DMS114 treated with DMSO at 0.1 percent for 48 hours (cell line): ENCODE data around the gene TAPT1.

ENCODE experiments used
- DNase-seq: peaks from one replicate; lab custom pipeline; 2025; ENCODE audit not compliant: unreplicated experiment; lab: John Stamatoyannopoulos, UW

TAPT1 gene

DNA sequence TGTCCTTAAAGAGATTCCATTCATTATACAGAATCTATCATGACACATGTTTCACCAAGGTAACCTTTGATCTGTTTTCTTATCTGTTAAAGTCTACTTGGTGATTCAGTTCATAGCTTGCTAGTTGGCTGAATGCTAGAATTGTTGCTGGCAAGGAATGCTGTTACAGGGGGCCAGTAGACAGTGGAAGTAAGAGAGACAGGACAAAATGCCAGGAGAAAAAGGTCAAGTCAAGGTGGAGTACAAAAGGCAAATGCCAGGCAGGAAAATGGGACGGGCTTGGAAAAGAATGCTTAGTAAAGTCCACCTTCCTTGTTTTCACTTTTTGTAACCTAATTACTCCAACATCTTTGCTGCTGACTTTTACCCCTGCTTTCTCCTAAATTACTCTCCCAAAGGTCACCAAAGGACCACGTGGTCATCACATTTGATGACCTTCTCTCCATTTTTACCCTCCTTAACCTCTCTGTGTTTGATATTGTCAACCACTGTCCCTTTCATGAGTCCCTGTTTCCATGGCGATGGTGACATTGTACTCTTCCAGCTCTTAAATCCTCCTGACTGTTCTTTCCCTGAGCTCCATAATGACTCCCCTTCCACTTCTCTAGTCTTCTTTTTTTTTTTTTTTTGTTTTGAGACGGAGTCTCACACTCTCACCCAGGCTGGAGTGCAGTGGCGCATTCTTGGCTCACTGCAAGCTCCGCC lies 24.5 kb upstream of the TAPT1 start:
- DNase-seq, result no peak

DNA sequence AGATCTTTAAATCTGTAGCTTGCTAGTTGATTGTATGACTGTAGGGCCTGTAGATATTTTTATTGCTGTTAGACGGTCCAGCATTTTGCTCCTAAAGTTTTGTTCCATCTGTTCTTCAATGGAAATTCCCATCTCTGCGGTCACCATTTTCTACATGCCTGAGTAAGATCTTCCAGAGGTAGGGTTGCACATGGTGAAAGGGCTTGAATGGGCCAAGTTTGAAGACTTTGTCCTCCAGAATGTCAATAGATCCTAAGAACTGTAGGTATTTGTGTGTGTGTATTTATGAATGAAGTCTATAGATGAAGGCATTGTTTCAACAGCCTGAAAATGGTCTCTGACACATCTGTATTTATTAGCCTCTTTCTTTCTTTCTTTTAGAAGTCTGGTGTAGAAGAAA lies 22.3 kb upstream of the TAPT1 start:
- no peak for DNase-seq

DNA sequence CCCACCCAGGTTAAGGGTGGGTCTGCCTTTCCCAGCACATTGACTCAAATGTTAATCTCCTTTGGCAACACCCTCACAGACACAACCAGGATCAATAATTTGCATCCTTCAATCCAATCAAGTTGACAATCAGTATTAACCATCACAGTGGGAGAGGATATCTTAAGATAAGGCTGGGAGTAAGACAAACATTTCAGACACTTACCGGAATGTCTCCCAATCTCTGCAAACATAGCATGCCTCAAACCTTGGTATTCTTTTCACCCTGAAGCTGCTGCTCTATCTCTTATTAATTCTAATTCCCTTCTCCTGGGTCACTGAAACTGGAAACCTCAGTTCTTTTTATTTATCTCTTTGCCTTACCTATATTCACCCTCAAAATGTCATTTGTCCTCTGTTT lies 19.0 kb upstream of the TAPT1 start:
- DNase-seq, result no peak

DNA sequence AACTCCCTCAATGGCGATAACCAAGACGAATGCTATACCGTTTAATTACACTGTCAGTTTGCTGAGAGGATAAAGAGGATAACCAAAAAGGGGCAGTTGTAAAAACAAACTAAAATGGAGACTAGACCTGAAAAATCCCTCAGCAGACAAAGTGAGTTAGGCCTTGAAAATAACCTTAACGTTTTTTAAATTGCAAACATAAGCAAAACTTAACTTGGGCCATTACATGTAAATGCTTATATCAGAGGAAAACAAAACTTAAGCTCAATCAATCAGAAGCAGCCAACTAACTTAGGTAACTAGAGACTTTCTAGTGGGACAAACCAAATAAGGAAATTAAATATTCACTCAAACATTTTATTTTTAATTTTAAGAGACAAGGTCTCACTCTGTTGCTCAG lies 17.0 kb upstream of the TAPT1 start:
- DNase-seq, result no peak

DNA sequence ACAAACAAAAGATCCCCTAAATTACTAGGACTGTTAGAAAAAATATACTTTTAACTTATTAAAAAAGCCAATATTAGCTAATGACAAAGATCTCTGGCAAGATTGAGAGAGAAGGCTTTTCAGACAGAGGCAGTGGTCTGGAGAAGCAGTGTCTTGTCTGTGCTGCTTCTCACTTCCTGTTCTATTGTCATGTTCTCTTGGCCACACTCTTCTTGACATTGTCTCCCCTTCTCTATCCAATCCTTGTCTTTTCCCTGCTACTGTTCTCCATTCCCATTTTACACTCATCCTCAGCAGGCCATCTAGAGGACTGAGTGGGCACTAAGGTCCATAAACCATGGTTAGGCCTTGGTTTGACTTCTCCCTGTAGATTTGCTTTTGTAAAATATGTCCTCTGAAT lies 14.0 kb upstream of the TAPT1 start:
- DNase-seq, result no peak

DNA sequence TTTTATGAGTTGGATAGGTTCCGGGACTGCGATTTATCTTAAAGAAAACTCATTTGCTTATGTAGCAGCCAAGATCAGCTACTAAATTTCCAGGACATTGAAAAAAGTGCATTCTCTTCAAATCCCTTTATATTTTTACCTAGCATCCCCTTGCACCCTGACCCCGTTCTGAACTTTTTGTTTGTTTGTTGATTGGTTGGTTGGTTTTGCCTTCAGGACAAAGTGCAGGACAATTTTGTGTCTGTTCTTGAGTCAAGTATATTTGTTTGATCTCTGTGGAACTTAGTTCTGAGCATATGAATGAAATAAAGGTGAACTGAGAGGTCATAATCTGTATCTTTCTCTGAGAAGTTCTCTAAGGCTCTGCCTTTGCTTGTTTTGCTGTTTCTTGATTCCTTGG lies 12.8 kb upstream of the TAPT1 start:
- no peak for DNase-seq

DNA sequence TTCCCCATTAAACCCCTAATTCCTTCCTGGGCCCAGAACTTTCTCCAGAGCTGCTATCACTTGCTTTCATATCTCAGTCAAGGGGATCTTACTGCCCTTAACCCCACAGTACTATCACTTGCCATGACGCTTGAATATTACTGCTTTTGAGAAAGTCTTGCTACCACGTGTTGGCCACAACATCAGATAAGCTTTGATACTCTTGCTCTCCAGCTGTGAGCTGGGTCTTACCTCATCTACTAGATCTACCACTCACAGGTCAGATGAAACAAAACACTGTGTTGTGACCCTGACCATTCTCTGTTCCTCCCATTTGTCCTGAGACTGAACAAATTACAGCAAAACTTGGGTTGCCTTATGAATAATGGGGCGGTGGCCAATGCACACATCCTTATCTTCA lies 12.1 kb upstream of the TAPT1 start:
- no peak for DNase-seq

DNA sequence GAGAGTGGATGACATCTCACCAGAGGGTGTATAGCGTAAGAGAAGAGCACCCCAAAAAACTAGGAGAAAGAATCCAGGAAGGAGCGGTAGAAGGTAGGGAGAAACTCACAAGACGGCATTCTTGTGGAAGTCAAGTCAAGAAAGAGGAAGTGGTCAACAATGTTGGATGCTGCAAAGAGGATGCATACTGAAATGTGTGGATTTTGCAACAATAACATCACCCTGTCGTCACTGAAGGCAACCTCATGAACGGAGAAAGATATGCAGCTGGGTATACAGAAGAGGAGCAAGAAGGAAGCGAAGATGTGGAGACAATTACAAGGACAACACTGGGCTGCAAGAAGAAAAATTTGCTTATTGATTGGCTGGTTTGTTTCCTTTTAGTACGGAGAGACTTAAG lies 11.4 kb upstream of the TAPT1 start:
- no peak for DNase-seq

DNA sequence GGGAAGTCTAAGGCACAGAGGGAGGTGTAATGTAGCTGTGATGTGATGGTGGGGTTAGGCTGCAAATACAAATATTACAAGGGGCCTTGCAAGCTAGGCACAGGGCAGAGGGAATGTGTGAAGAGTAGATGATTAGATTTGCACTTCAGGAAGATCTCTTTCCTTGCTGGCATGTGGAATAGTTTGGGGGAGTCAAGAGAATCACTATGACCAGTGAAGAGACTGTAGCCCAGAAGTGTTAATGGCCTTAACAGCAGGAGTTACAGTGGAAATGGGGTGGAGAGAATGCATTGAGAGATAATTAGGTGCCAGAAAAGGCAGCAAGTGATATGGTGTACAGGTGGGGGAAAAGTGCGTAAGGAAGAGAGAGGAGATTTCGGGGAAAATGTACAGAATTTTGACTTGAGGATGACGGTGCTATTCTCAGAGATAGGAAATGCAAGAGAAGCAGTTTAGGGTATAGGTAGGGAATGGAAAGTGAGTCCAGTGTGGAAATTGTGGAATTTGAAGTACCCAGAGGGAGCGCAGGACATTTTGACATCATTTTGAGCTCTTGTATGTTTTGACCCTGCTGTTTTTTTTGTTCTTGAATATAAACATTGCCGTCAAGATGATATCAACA lies 10.2 kb upstream of the TAPT1 start:
- no peak for DNase-seq

DNA sequence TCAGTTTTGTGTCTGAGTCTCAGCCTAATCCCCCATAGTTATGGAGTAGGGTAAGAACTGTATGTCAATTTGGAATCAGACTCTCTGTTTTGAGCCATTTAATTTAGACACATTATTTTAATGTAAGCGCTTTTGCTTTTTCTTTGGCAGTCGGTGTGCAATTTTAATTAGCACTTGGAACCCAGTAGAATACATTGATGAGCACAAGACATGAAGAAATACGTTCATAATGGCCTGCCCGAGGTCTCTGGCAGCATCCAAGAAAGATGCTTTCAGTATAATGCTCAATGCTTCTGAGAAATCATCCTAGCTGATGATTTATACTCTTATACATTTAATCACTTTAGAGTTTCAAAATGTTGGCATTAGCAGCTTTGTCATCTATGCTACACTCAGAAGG lies 8.9 kb upstream of the TAPT1 start:
- no peak for DNase-seq

DNA sequence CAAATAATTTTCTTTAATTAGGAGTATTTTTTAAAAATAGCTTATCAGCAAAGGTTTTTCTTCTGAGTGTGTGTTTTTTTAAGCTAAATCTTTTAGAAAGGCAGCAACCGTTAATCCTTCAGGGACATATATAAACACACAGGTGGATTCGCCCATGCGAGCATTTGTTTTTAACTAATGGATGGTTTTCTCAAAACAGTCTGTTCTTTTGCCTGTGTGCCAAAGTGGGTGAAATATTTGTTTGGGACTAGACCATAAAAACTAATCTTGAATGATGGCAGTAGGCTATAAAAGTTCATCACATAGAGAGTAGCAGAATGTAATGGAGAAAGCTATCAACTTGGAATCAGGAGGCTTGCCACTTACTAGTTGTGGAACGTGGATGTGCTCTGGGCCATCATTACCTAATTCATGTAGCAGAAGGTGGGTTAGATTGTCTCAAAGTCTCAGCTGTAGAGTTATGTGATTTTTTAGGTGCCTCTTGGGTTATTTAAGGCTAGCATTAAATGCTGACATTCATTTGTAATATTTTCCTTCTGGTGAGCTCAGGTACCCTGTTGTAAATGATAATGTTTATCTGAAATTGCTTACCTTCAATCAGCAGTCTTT lies 7.4 kb upstream of the TAPT1 start:
- DNase-seq, result no peak

DNA sequence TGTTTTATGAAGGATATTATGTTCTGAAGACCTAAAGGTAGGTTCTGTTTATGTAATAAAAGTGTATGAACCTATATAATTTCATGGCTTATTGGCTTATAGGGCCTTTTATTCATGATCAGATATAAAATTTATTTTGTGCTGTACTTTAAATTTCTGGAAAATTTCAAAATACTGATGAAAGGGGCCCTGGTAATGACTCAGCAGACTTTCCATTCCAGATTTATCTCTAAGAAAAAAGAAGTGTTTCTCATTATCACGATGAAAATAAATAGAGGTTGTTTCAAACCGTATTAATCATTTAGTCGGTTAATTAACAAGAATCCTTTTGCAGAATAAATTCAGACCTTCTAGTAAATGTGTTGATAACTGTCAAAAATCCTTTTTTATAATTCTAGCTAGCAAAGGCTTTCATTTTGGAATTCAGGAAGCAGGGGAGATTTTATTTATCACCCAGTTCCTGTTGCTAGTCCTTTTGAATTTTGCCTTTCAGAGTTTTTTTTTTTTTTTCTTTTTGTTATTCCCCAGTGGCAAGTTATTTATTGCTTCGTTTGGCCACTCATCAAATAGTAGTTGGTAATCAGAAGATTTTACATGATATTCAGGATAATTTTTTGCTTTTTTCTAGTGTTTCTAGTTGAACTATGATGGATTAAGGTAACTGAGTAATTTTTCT lies 5.4 kb upstream of the TAPT1 start:
- DNase-seq, result no peak

DNA sequence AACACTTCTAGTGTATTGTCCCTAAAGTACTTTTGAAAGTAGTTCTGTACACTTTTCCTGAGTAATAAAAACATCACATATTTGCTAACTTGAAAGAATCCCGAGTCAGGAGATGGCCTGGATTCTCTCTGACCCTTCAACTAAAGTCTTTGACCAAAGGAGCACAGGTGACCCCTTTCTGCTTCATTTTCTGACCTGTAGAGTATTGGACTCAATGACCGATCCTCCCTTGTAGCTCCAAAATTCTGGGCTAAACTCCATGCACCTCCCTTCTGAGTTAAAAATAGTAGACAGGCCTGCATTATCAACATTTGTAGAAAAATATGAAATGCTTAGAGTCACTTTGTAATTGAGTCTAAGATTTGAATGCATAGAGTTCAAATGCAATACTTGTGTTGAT lies 4.0 kb upstream of the TAPT1 start:
- no peak for DNase-seq

DNA sequence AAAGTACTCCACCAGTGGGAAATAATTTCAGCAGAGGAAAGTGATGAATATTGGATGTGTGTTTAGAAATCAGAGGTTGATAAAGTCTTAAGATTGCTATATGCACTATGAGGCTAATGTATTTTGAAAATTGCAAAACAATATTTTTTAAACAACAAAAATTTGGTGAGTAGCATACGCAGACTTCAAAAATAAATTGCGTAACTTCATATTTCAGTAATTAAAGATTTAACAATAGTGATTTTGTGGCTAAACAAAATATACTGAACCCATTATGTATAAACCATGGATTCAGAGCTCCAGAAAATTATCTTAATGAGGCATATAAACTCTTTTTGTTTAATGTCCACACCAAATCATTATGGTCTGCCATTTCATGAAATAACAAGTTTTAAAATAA lies 3.3 kb upstream of the TAPT1 start:
- no peak for DNase-seq

DNA sequence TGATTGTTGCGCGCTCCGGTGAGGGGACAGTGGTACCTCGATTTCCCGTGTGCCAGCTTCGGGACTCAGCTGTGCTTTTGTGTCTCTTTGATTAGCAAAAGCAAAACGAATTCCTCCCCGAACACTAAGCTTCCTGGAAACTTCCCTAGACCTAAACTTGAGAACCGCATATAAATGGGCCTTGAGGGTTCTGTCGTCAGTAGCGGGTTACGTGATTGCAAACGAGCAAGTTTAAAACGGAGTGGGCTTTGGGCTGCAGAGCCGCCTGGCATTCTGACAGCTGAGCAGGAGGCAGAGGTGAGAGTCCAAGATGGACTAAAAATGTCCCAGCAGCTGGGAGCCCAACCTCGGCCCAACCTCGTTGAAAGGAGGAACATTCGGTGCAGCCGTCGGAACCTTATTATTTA lies 1.2 kb upstream of the TAPT1 start:
- DNase-seq, result no peak

DNA sequence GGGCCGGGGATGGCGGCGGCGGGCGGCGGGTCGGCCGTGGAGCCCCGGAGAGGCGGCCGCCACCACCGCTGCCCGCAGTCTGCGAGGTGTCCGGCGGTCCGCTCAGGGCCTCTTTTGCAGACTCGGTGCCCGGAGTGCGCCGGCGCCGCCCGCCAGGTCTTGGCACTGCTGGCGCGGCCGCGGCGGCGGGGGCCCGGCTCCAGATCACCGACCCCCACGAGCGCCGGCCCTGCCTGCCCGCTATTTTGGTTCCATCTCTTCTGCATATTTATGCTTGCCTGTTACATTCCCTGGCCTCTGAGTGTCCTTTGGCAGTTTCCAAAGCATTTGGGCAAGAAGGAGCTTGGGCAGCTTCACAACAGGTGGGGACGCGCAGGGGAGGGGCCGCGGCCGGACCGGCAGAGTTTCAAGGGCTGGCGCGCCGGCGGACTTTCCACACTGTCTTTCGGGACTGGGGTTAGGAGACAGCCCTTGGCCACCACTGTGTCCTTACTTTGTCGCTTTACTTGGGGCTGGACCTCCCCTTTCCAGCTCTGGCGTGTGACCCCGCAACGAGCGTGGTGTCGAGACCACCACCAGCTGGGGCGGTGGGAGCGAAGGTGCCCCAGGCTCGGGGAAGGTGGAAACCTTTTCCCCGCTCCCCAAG lies 668 bp upstream of the TAPT1 start:
- DNase-seq, result no peak

DNA sequence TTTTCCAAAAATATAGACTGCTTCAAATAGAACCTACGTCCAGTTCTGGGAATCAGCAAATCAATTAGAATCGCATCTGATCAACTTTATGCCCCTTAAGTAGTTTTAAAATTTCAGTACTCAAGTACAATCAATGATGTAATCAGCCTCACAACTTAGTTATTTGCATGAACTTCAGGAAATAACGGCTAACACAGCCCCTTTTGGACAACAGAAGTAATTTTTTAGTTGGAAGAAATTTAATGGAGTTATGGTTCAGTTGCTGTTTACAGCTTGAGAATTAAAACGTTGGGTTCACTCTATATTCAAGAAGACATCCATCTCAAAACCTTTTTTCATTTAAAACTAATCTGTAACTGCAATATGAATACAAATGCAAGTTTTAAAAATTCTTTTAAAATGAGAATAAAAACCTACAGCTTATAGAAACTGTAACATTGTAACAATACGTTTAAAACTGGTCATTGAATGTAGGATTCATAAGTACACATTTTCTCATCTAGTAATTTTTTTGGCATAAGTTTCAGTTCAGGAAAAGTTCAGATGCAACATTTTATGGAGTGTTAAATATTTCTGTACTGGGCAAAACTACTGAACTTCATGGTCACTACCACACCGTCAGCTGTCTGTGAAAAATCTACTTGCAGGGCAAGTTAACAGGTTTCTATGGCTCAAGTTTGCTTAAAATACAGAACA lies 956 bp downstream of the TAPT1 start:
- DNase-seq, result no peak

DNA sequence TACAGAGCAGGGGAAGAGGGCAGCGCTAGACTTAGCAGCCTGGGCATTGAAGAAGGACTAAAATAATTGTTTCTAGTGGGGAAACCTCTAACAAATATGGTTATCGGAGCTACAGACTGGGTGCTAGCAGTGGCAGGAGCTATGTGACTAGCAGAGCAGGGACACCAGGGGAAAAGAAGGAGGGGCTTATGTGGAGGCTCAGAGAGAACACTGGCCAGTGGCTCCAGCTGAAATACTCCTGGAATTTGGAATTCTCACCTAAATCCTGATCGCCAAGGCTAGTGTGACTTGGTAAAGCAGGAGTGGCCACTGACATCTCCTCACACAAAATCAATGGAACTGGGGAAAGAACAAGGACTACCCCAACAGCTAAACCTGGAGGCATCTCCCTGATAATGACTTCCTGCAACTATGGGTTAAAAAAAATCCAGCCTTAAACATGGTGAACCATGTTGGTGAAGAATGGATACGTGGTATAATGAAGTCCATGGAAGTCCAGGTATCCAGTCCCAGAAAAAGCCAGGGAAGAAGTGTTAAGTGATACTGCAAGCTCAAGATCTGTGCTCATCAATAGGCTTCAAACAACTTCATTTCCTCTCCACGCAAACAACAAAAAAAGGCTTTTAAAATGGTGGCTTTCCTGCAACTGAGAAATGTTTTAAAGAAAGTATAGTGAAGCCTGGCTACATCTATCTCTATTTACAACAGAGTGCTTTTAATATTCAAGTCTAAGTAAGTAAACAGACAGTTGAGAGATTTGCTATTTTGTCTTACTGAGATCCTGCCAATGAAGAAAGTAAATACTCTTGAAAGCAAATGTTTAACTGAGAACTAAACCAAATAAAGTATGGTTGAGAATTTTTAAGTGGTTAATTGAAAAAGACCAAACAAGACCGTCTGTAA lies 1.8 kb downstream of the TAPT1 start:
- DNase-seq, result no peak

DNA sequence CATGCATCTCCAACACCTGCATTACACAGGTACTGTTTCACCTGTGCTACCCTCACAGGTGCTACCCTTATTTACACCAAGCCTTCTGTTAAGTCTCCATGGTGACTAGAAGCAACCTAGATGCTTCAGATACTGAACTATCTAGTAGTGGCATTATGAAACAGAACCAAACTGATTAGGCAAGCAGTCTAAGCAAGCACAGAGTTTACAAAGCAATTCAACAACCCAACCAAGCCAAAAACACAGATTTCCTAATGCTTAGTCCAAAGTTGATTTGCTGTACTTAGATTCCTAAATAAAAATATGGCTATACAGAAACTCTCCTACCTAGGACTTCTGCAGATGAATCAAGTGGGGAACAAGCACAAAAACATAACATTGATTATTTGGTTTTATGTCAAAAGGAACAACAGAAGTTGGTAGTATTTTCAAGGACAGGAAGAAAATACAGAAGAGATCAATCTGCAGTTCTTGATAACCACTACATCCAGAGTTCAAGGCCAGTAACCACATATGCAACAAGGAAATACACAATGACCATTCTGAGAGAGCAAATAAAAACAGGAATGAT lies 3.2 kb downstream of the TAPT1 start:
- no peak for DNase-seq

DNA sequence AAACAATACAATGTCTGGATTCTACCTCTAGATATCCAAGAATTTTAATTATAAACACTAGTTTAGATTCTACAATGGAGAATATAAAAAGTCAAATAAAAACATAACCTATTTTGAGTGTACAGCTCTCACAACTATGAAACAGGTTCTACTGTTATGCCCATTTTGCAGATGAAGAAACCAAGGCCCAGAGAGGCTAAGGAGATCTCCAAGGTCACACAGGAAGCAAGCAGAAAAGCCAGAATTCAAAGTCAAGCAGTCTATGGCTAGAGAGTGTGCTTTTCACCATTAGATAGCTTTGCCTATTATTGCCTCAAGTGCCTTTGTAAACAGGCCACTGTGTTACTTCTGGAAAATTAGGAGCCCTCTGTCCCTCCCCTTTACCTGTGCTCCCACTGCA lies 7.3 kb downstream of the TAPT1 start:
- DNase-seq, result no peak
